AG04450 (cell line): ENCODE data around the gene NECAB3. TPM values are rescaled to one million over a fixed set of nuclear protein-coding genes. Genes with fewer than 3 reads are reported as not detected.

Experiments
- CTCF ChIA-PET: fragments of 300-600, 350-600 bp; formaldehyde crosslinking; extraction: SDS; loops from one replicate; lab custom pipeline; 2022; ENCODE audit warnings: antibody characterized with exemption, inconsistent platforms; lab: Charles Lee
- POLR2A ChIA-PET: fragments of 350-600 bp; formaldehyde crosslinking; extraction: SDS; loops from one replicate; lab custom pipeline; 2021; ENCODE audit warnings: antibody characterized with exemption, inconsistent platforms; lab: Yijun Ruan, JAX
- DNase-seq: peaks from one replicate; pipeline ENCODE4 v3.0.0-alpha.2; 2011; ENCODE audit warnings: low read depth, low spot score
- H3K27ac ChIP-seq: one replicate; pipeline ENCODE4 v1.5.1; 2012; ENCODE audit warnings: low read depth, low read length, control low read depth
- H3K27me3 ChIP-seq: one replicate; pipeline ENCODE4 v1.6.0; 2012; ENCODE audit warnings: low read length; ENCODE audit not compliant: control insufficient read depth, insufficient read depth
- H3K4me3 ChIP-seq: 2 replicates; pipeline ENCODE4 v1.5.1; 2011; ENCODE audit warnings: mild to moderate bottlenecking, low read depth, low read length, control low read depth
- H3K9me3 ChIP-seq: 2 replicates; pipeline ENCODE4 v1.5.1; 2012; ENCODE audit warnings: low read length; ENCODE audit not compliant: control insufficient read depth, insufficient read depth
- CTCF ChIP-seq: IDR thresholded peaks from 2 replicates; pipeline ENCODE4 v1.5.1; 2011; ENCODE audit warnings: low read depth, low read length, control low read depth, inconsistent platforms
- polyA plus RNA-seq: library from polyadenylated mRNA; depleted of rRNA; stranded (reverse); fragments of >200 nt; gene quantifications from 2 replicates; pipeline ENCODE4 v1.2.3, GENCODE V29; 2011

Gene NECAB3
- polyA plus RNA-seq, 1 experiment = 11.7 TPM

GRCh38 chr20:33676652-33677645 is 2.7 kb upstream of the NECAB3 start:
- Histone ChIP-seq H3K4me3 (no peak overlapping the region), H3K27me3 (no peaks in the 10 kb centered on the region), H3K27ac (no peak overlapping the region), H3K9me3 (no peaks in the 10 kb centered on the region; the same call in 1 of the 2 replicates)
- CTCF ChIA-PET = no interaction called here
- DNase-seq = no peak
- POLR2A ChIA-PET = no interaction called here
- no peak for TF ChIP-seq CTCF

GRCh38 chr20:33676121-33676520 is 1.9 kb upstream of the NECAB3 start:
- Histone ChIP-seq H3K27me3 (no peaks in the 10 kb centered on the region), H3K4me3 (no peak overlapping the region), H3K27ac (no peak overlapping the region), H3K9me3 (no peaks in the 10 kb centered on the region; the same call in 1 of the 2 replicates)
- no peak for DNase-seq
- CTCF ChIA-PET = no interaction called here
- no peak for TF ChIP-seq CTCF
- POLR2A ChIA-PET = no interaction called here

DNA sequence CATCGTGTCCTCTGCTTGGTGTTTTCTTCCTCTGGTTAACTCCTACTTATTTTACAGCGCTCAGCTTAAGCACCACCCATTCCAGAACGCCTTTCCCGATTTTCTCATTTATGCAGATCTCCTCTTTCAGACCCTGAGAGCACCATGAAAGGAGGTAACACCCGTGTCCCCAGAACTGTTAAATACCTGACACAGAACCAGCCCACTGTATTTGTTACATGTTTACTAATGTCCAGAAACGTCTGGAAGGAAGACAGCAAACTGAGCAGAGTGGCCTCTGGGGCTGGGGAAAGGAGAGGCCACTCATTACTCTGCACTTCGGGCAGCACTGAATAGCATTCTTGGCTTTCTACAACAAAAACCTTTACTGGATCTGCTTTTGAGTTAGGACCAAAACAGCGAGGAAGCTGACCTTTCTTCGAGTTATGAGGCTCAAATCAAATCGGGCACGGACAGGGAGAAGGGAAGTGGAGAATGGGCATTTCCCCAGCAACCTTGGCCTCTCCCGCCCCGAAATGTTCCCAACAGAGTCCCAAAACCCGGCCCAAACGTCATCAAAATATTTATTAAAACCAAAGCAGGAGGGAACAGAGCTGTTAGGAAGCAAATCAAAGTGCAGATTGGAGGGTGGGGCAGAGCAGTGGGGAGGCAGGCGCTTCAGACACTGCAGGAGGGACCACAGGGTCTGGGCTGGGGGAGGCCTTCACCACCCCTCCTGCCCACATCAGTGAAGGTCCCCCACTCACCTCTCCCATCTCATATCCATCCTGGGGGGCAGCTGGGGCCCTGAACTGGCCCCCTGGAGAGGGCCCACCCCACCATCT is 1.1 kb upstream of the NECAB3 start:
- Histone ChIP-seq H3K27ac (peak overlapping the region; percentile 52), H3K9me3 (no peaks in the 10 kb centered on the region; the same call in 1 of the 2 replicates), H3K4me3 (peak overlapping the region; percentile 69), H3K27me3 (no peaks in the 10 kb centered on the region)
- POLR2A ChIA-PET = interaction anchor here (1.3 kb wide), 1 partner anchor 10 kb away, joined by 3 read pairs; no protein-coding TSS in a partner anchor
- CTCF ChIA-PET = interaction anchor here (0.7 kb wide), 1 partner anchor 7 kb away, joined by 3 read pairs; no protein-coding TSS in a partner anchor
- DNase-seq = no peak
- no peak for TF ChIP-seq CTCF

- H3K27me3 ChIP-seq = no peaks in the 10 kb centered on the region
- no peak for DNase-seq
- CTCF ChIA-PET = interaction anchor here (0.6 kb wide), 2 partner anchors 162 to 230 kb away, joined by 3 read pairs; partner anchors contain the start of gene SNTA1
- peak overlapping the region; percentile 69 for H3K4me3 ChIP-seq
- no peaks in the 10 kb centered on the region; the same call in 1 of the 2 replicates for H3K9me3 ChIP-seq
- no peak for TF ChIP-seq CTCF
- peak overlapping the region; percentile 21 for H3K27ac ChIP-seq
- POLR2A ChIA-PET = interaction anchor here (1.3 kb wide), 1 partner anchor 12 kb away, joined by 3 read pairs; no protein-coding TSS in a partner anchor
Observed at GRCh38 chr20:33673410-33674293, 576 bp downstream of the NECAB3 start.
